ENCODE data around the gene SMG5.

GRCh38 chr1:156232201-156232894 is 50.3 kb downstream of the SMG5 start:
- TF ChIP-seq CTCF (IDR thresholded peaks at IDR 0.05) (no peak), POLR2A (IDR thresholded peaks at IDR 0.05) (no peak)

All from vagina (tissue), 2 donors.